ENCODE measurements around the gene SMTNL2. TPM values are rescaled to one million over a fixed set of nuclear protein-coding genes. Genes with fewer than 3 reads are reported as not detected.

SMTNL2 gene
- total RNA-seq, 1 donor from 2014 or later: 33.4 TPM

DNA sequence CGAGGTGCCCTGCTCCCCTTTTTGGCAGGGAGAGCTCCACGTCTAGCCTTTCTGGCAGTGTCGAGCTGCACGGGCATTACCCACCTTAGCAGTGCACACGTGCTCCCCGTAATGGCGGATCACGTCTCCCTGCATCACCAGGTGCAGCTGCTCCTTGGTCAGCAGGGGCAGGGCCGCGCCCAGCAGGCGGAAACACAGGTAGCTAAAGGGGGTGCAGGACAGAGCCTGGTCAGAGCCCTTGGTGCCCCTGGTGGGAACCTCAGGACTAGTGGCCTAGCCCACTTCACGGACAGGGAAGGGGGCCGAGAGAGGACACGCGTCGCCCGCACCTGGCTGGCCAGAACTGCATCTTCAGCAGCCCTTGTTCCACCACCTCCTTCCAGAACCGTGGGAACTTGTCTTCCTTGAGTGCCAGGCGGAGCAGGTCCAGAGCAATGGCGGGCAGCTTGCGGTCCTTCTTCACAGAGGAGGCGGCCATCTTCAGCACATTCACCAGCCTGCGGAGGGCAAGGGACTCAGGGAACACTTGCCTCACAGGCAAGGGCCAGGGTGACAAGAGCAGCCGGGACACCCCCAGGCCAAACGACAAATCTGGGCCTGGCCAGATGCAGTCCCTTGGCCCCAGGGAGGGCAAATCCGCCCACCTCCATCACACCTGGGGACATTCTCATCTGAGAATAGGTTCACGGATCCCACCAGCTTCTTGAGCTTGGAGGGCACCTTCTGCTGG, 32.4 kb upstream of the SMTNL2 start:
- intact Hi-C loops (cut with micrococcal nuclease): no loop called here
- Histone ChIP-seq H3K27ac (replicated peaks) (no peak overlapping the region), H3K4me1 (peaks cover 26% of the 10 kb centered on the region), H3K4me3 (no peak overlapping the region), H3K27me3 (ENCODE audit: low read depth) (no peaks in the 10 kb centered on the region), H3K36me3 (peaks cover 66% of the 10 kb centered on the region), H3K9me3 (replicated peaks) (no peaks in the 10 kb centered on the region)
- no peak for TF ChIP-seq CTCF (IDR thresholded peaks at IDR 0.05; ENCODE audit: borderline replicate concordance)
- no peak for DNase-seq

- Histone ChIP-seq H3K4me1 (peaks cover 26% of the 10 kb centered on the region), H3K9me3 (replicated peaks) (no peaks in the 10 kb centered on the region), H3K36me3 (peaks cover 52% of the 10 kb centered on the region), H3K27ac (replicated peaks) (no peak overlapping the region), H3K27me3 (ENCODE audit: low read depth) (no peaks in the 10 kb centered on the region), H3K4me3 (no peak overlapping the region)
- no peak for TF ChIP-seq CTCF (IDR thresholded peaks at IDR 0.05; ENCODE audit: borderline replicate concordance)
- intact Hi-C loops (cut with micrococcal nuclease): no loop called here
- no peak for DNase-seq
Observed at GRCh38 chr17:4553669-4554068, 30.7 kb upstream of the SMTNL2 start.

DNA sequence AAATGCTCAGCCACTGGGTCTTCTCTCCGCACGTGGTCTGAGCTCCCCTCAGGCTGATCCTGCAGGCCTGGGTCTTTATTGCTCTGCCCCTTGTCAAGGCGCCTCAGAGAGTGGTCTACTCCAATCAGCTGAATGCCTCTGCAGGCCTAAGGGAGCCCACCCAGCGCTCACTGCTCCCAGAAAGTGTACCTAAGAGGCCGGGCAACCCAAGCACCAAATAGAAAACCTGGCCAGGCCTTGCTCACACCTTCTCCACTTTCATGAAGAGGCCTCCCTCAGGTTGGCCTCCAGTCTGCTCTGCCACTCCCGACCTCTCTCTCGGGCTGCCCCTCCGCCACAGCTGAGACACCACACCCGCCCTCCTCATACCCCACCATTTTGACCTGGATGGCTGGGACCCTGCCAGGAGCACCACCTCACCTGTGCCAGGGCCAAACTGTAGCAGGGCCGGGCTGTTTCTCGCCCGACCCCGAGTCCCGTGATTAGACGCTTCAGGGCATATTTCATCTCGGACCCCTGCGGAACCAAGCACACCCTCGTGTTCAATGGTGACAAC, 29.8 kb upstream of the SMTNL2 start:
- no peaks in the 10 kb centered on the region for H3K9me3 ChIP-seq (replicated peaks)
- no peak for TF ChIP-seq CTCF (IDR thresholded peaks at IDR 0.05; ENCODE audit: borderline replicate concordance)
- no peak for DNase-seq
- peaks cover 26% of the 10 kb centered on the region for H3K4me1 ChIP-seq
- intact Hi-C loops (cut with micrococcal nuclease): no loop called here
- H3K36me3 ChIP-seq: peaks cover 43% of the 10 kb centered on the region
- H3K27me3 ChIP-seq (ENCODE audit: low read depth): no peaks in the 10 kb centered on the region
- H3K4me3 ChIP-seq: peak overlapping the region; percentile 94
- H3K27ac ChIP-seq (replicated peaks): peak overlapping the region; percentile 93

DNA sequence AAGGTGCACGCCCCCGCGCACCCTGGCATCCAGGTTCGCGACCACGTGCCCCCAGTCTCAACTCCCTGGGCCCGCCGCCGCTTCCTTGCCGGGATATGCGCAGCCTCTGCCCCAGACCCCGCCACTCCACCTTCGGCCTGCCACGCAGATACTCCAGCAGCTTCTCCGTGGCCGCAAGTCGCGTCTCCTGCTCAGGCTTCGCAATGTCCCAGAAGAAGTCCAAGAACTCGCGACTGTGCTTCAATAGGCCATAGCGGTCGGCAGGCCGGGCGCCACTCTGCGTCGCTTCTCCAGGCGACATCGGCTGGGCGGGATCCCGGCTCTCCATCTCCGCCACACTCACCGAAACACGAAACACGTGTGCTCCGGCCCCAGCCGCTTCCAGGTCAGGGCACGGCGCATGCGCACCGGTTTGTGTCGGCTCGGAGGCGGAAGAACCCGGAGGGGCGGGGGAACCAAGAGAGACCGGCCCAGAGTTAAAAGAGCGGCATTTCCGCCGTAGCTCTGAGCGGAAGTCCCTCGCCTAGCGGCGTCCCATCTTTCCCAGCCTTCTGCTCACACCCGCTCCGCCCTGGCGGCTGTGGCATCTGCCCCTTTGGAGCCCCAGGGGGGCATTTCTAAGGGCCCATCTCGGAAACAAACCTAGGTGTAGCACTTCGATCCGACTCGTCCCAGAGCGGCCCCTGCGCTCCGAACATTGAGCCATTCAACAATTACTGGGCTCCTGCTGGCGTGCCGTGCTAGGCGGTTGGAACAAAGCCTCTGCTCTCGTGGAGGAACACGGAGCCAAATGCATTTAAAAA, 29.1 kb upstream of the SMTNL2 start, which contains the start of gene MYBBP1A:
TSS of gene MYBBP1A (minus strand) at position 388 of the 803 bp plus-strand sequence. CDS start at position 328, 60 bp downstream.
- H3K9me3 ChIP-seq (replicated peaks): no peaks in the 10 kb centered on the region
- no peaks in the 10 kb centered on the region for H3K27me3 ChIP-seq (ENCODE audit: low read depth)
- DNase-seq: peak; percentile 98
- H3K4me1 ChIP-seq: peaks cover 26% of the 10 kb centered on the region
- H3K4me3 ChIP-seq: peak within 1 kb of the TSS; percentile 94
- H3K27ac ChIP-seq (replicated peaks): peak within 1 kb of the TSS; percentile 93
- peak; percentile 57 for TF ChIP-seq CTCF (IDR thresholded peaks at IDR 0.05; ENCODE audit: borderline replicate concordance)
- H3K36me3 ChIP-seq: peaks cover 36% of the 10 kb centered on the region
- intact Hi-C loops (cut with micrococcal nuclease): no loop called here

DNA sequence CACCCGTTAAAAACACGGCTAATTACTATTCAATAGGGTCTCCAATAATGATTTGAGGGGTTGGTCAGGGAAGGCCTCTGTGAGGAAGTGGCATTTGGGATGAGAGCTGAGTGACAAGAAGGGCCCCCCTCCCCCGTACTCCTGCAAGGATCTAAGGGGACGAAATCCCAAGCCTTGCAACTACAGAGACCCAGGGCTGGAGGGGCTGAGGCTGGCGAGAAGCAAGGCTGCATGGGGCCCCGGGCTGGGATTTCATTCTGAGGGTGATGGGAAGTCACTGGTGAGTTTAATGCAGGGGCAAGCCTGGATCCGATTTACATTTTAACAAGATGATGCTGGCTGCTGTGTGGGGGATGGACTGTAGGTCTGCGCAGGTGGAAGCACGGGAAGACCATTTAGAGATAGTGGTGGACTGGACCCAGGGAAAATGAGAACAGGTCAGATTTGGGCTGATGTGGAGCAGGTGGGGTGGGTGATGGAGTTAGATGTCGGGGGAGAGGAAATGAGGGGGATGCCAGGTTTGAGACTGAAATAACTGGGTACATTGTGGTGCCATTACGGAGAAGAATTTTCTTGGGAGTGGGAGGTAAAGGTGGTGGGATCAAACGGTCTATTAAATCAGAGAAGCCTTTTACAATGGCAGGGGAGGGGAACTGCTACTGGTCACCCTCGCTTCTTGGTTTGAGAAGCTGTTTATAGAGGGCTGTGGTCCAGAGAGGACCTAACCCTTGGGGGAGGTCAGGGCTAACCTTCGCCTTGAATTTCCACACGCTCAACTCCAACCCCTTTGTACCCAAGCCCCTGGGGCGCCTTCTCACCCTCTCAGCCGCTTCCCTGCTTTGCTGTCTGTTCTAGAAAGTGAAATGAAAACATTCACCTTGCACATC, 28.2 kb upstream of the SMTNL2 start:
- Histone ChIP-seq H3K27ac (replicated peaks) (peak overlapping the region; percentile 93), H3K4me3 (peak overlapping the region; percentile 94), H3K9me3 (replicated peaks) (no peaks in the 10 kb centered on the region), H3K36me3 (peaks cover 27% of the 10 kb centered on the region), H3K4me1 (peaks cover 33% of the 10 kb centered on the region), H3K27me3 (ENCODE audit: low read depth) (no peaks in the 10 kb centered on the region)
- intact Hi-C loops (cut with micrococcal nuclease): no loop called here
- no peak for DNase-seq
- no peak for TF ChIP-seq CTCF (IDR thresholded peaks at IDR 0.05; ENCODE audit: borderline replicate concordance)
